ENCODE results near the gene ERCC6L2. TPM values are rescaled to one million over a fixed set of nuclear protein-coding genes. Genes with fewer than 3 reads are reported as not detected.

ERCC6L2 gene
- total and polyA plus RNA-seq, 9 of the 15 experiments (the other 6 are each of a cell fraction or from before 2014, with no cell fraction given): 7.8 to 42.8 (median 23.6) TPM

DNA sequence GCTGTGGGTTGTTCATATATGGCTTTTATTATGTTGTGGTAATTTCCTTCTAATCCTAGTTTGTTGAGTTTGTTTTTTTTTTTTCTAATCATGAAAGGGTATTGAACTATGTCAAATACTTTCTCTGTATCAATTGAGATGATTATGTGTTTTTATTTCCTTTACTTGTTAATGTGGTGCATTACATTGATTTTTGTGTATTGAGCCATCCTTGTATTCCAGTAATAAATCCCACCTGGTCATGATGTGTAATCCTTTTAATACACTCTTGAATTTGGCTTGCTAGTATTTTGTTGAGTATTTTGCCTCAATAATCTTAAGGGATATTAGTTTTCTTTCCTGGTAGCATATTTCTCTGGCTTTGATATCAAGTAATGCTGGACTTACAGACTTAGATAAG lies 13.1 kb upstream of the ERCC6L2 start:
- no peak overlapping the region for H3K4me3 ChIP-seq
- no peaks in the 10 kb centered on the region for H3K36me3 ChIP-seq (ENCODE audit: control insufficient read depth, insufficient read depth, low read length)
- ChIA-PET POLR2A (interaction anchor here (1.9 kb wide), 1 partner anchor 13 kb away, joined by 8 read pairs; the partner anchor contains the start of gene ERCC6L2), CTCF (ENCODE audit: low intra/inter-chr PET ratio) (no interaction called here)
- TF ChIP-seq KLF6 (CRISPR knock-in tag; IDR thresholded peaks at IDR 0.05; ENCODE audit: borderline replicate concordance) (no peak), ZNF785 (CRISPR knock-in tag; IDR thresholded peaks at IDR 0.05) (no peak), ZNF324 (CRISPR knock-in tag; IDR thresholded peaks at IDR 0.05) (peak; percentile 95), MEIS2 (IDR thresholded peaks at IDR 0.05; ENCODE audit: partially characterized antibody) (no peak), ZNF165 (CRISPR knock-in tag; IDR thresholded peaks at IDR 0.05; ENCODE audit: borderline replicate concordance) (no peak)
- TF ChIP-seq, protein P1, sequence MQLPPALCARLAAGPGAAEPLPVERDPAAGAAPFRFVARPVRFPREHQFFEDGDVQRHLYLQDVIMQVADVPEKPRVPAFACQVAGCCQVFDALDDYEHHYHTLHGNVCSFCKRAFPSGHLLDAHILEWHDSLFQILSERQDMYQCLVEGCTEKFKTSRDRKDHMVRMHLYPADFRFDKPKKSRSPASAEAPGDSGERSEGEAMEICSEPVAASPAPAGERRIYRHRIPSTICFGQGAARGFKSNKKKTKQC (CRISPR knock-in tag; IDR thresholded peaks at IDR 0.05): no peak
- TF ChIP-seq, protein P2, sequence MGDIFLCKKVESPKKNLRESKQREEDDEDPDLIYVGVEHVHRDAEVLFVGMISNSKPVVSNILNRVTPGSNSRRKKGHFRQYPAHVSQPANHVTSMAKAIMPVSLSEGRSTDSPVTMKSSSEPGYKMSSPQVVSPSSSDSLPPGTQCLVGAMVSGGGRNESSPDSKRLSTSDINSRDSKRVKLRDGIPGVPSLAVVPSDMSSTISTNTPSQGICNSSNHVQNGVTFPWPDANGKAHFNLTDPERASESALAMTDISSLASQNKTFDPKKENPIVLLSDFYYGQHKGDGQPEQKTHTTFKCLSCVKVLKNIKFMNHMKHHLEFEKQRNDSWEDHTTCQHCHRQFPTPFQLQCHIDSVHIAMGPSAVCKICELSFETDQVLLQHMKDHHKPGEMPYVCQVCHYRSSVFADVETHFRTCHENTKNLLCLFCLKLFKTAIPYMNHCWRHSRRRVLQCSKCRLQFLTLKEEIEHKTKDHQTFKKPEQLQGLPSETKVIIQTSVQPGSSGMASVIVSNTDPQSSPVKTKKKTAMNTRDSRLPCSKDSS (IDR thresholded peaks at IDR 0.05; ENCODE audit: low read depth, partially characterized antibody): peak; percentile 49
- TF ChIP-seq, protein P3, sequence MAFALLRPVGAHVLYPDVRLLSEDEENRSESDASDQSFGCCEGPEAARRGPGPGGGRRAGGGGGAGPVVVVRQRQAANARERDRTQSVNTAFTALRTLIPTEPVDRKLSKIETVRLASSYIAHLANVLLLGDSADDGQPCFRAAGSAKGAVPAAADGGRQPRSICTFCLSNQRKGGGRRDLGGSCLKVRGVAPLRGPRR (CRISPR knock-in tag; IDR thresholded peaks at IDR 0.05): no peak
- intact Hi-C loops (cut with micrococcal nuclease) (no loop called here), in situ Hi-C loops (cut with MboI) (no loop called here)
- no peak overlapping the region for H3K4me2 ChIP-seq (ENCODE audit: insufficient read depth, low read length)
- H3K9me1 ChIP-seq (ENCODE audit: control insufficient read depth, insufficient read depth, low read length): no peaks in the 10 kb centered on the region
- ATAC-seq (no peak), DNase-seq (ENCODE audit: extremely low read depth in 1 of 4, low spot score in 3 of 4) (no peak), FAIRE-seq (no peak)
- no peak overlapping the region for H2AFZ ChIP-seq (ENCODE audit: low read depth, low read length)
- no peaks in the 10 kb centered on the region for H3K27me3 ChIP-seq (ENCODE audit: control insufficient read depth in 2 of 2, insufficient read depth in 2 of 2, low read length in 2 of 2)
- no TSS peak for BruUV-seq (replicated peaks)
- no peaks in the 10 kb centered on the region for H3K79me2 ChIP-seq (ENCODE audit: control insufficient read depth, insufficient read depth, low read length)
- no peaks in the 10 kb centered on the region for H3K4me1 ChIP-seq (replicated peaks in 1 of 2; ENCODE audit: control insufficient read depth in 2 of 2, insufficient read depth in 2 of 2, low read length in 2 of 2)
- no peaks in the 10 kb centered on the region for H4K20me1 ChIP-seq (replicated peaks; ENCODE audit: control insufficient read depth, insufficient read depth, low read length)
- H3K27ac ChIP-seq (ENCODE audit: extremely low read depth, low read depth, low read length): no peak overlapping the region
- H3K9me3 ChIP-seq (replicated peaks; ENCODE audit: control insufficient read depth, insufficient read depth, low read depth, low read length): peaks cover 8% of the 10 kb centered on the region
- no peak overlapping the region for H3K9ac ChIP-seq (ENCODE audit: insufficient read depth in 1 of 2, low read depth in 2 of 2, low read length in 2 of 2)

All from K562 (cell line).